HepG2 (cell line): ENCODE results near the gene HMGN4. TPM values are rescaled to one million over a fixed set of nuclear protein-coding genes. Genes with fewer than 3 reads are reported as not detected.

Experiments used
- ETV6 ChIP-seq: sonication (generic); formaldehyde crosslinking; conservative IDR thresholded peaks from 2 replicates; pipeline ENCODE4 v1.4.0; 2020; ENCODE audit warnings: missing genetic modification reagents
- FOXP4 ChIP-seq: sonication (generic); formaldehyde crosslinking; IDR thresholded peaks from 2 replicates; pipeline ENCODE4 v1.4.0; 2020; ENCODE audit warnings: missing genetic modification reagents
- FUBP1 ChIP-seq: sonication (generic); formaldehyde crosslinking; IDR thresholded peaks from 2 replicates; pipeline ENCODE4 v1.5.1; 2020; ENCODE audit warnings: missing genetic modification reagents, mild to moderate bottlenecking, borderline replicate concordance
- KAT2B ChIP-seq: fragments of 150-350 bp; IDR thresholded peaks from 2 replicates; pipeline ENCODE4 v1.6.1; 2014; ENCODE audit warnings: low read depth, low read length, borderline replicate concordance
- MLLT10 ChIP-seq: sonication (generic); formaldehyde crosslinking; IDR thresholded peaks from 2 replicates; pipeline ENCODE4 v1.4.0; 2020; ENCODE audit warnings: missing genetic modification reagents
- MTA3 ChIP-seq: sonication (generic); formaldehyde crosslinking; IDR thresholded peaks from 2 replicates; pipeline ENCODE4 v1.4.0; 2020; ENCODE audit warnings: missing genetic modification reagents
- MXD4 ChIP-seq: IDR thresholded peaks from 2 replicates; pipeline ENCODE4 v1.6.1; 2016; ENCODE audit warnings: mild to moderate bottlenecking, missing biosample characterization, missing genetic modification reagents
- NFAT5 ChIP-seq: sonication (generic); formaldehyde crosslinking; IDR thresholded peaks from 2 replicates; pipeline ENCODE4 v1.4.0; 2020; ENCODE audit warnings: missing genetic modification reagents
- U2AF1 ChIP-seq: fragments of 200-400 bp; formaldehyde crosslinking; optimal IDR thresholded peaks from 2 replicates; pipeline ENCODE3; 2017; ENCODE audit warnings: mild to moderate bottlenecking, low read depth, low read length
- ZFX ChIP-seq: sonication (generic); formaldehyde crosslinking; IDR thresholded peaks from 2 replicates; pipeline ENCODE4 v1.4.0; 2020; ENCODE audit warnings: mild to moderate bottlenecking, low read depth, missing genetic modification reagents, moderate library complexity
- ZNF260 ChIP-seq: sonication (generic); formaldehyde crosslinking; IDR thresholded peaks from 2 replicates; pipeline ENCODE4 v1.4.0; 2020; ENCODE audit warnings: missing genetic modification reagents, low read depth, mild to moderate bottlenecking, borderline replicate concordance
- ZNF335 ChIP-seq: sonication (generic); formaldehyde crosslinking; IDR thresholded peaks from 2 replicates; pipeline ENCODE4 v1.4.0; 2020; ENCODE audit warnings: missing genetic modification reagents
- ZNF350 ChIP-seq: sonication (generic); formaldehyde crosslinking; IDR thresholded peaks from 2 replicates; pipeline ENCODE4 v1.4.0; 2020; ENCODE audit warnings: mild to moderate bottlenecking, low read depth, missing genetic modification reagents, borderline replicate concordance
- ZNF543 ChIP-seq: sonication (generic); formaldehyde crosslinking; IDR thresholded peaks from 2 replicates; pipeline ENCODE4 v1.4.0; 2020; ENCODE audit warnings: mild to moderate bottlenecking, missing genetic modification reagents
- ZNF556 ChIP-seq: sonication (generic); formaldehyde crosslinking; IDR thresholded peaks from 2 replicates; pipeline ENCODE4 v1.4.0; 2020; ENCODE audit warnings: mild to moderate bottlenecking, missing genetic modification reagents, borderline replicate concordance
- ZNF567 ChIP-seq: sonication (generic); formaldehyde crosslinking; IDR thresholded peaks from 2 replicates; pipeline ENCODE4 v1.8.1; 2023; ENCODE audit warnings: mild to moderate bottlenecking, missing genetic modification reagents, borderline replicate concordance
- ZNF777 ChIP-seq: sonication (generic); formaldehyde crosslinking; IDR thresholded peaks from 2 replicates; pipeline ENCODE4 v1.4.0; 2020; ENCODE audit warnings: missing genetic modification reagents
- ZSCAN20 ChIP-seq: sonication (generic); formaldehyde crosslinking; IDR thresholded peaks from 2 replicates; pipeline ENCODE4 v1.4.0; 2020; ENCODE audit warnings: missing genetic modification reagents, mild to moderate bottlenecking, borderline replicate concordance
- polyA plus RNA-seq, 8 experiments: library from polyadenylated mRNA; depleted of rRNA in 3 of 8; stranded (reverse) in 7 of 8; unstranded in 1 of 8; fragments of >200 nt; fragmentation: Illumina TruSeq in 4 of 8; extraction: Trizol in 4 of 8; gene quantifications; 2 replicates each; pipeline versions ENCODE4 v1.2.1 to v1.2.3, GENCODE V29; 2011 to 2016; ENCODE audit warnings: low read depth in 4 of 8, missing spikeins in 1 of 8, mixed read lengths in 1 of 8; ENCODE audit not compliant: insufficient read depth in 1 of 8
- total RNA-seq, 5 experiments: library from RNA; depleted of rRNA; stranded (reverse); fragments of >200 nt; fragmentation: Illumina TruSeq; extraction: Trizol; gene quantifications; 2 replicates each; pipeline ENCODE4 v1.2.3, GENCODE V29; 2016; ENCODE audit warnings: low read depth in 1 of 5

HMGN4 gene
- total and polyA plus RNA-seq, 2 of the 13 experiments (the other 11 are each of a cell fraction or from before 2014, with no cell fraction given) = 39.9 to 52.1 TPM

- TF ChIP-seq NFAT5 (CRISPR knock-in tag) (no peak), FOXP4 (CRISPR knock-in tag) (peak; percentile 51), ZNF543 (CRISPR knock-in tag) (peak; percentile 46; the same call in 1 of the 2 replicates), KAT2B (no peak), U2AF1 (no peak), MLLT10 (CRISPR knock-in tag) (no peak), ZNF556 (CRISPR knock-in tag) (0 out of 2 replicates have a peak, but pooled peaks have one; percentile 24), MTA3 (CRISPR knock-in tag) (no peak), ZNF567 (CRISPR knock-in tag) (no peak), ZNF350 (CRISPR knock-in tag) (no peak), FUBP1 (CRISPR knock-in tag) (no peak), ZSCAN20 (CRISPR knock-in tag) (no peak), ZNF335 (CRISPR knock-in tag) (no peak; the same call in 1 of the 2 replicates), ZFX (CRISPR knock-in tag) (no peak), ZNF777 (no peak), MXD4 (CRISPR knock-in tag) (no peak), ZNF260 (no peak), ETV6 (CRISPR knock-in tag) (peak; percentile 66; the same call in 1 of the 2 replicates)
Measured at GRCh38 chr6:26520850-26521599, 17.1 kb upstream of the HMGN4 start (continued).
